ENCODE measurements around the gene MEG3.

Gene MEG3

DNA sequence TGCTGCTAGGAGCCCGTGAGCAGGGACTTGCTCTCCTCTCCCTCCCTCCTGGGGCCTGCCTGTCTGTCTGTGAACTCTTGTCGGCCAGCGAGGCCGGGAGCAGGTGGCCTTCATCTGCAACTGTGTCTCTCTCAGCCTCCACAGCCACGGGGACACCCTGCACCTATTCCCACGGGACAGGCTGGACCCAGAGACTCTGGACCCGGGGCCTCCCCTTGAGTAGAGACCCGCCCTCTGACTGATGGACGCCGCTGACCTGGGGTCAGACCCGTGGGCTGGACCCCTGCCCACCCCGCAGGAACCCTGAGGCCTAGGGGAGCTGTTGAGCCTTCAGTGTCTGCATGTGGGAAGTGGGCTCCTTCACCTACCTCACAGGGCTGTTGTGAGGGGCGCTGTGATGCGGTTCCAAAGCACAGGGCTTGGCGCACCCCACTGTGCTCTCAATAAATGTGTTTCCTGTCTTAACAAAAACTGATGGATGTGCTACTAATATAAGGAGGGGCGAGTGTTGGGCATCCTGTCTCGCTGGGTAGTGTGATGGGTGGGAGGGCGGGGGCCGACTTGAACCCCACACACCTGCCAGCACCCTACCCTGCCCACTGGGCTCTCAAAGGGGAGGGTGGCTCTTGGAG lies 34.8 kb downstream of the MEG3 start:
- Histone ChIP-seq H3K36me3 (ENCODE audit: insufficient read depth, low read length) (peaks cover 10% of the 10 kb centered on the region), H2AFZ (ENCODE audit: low read length, unreplicated experiment) (no peak overlapping the region), H3K4me1 (ENCODE audit: control insufficient read depth, insufficient read depth, low read length, unreplicated experiment) (peaks cover 5% of the 10 kb centered on the region), H3K27me3 (ENCODE audit: insufficient read depth, low read length) (no peaks in the 10 kb centered on the region), H3K27ac (ENCODE audit: low read depth, low read length) (no peak overlapping the region), H3K4me3 (ENCODE audit: low read depth, low read length) (no peak overlapping the region), H3K79me2 (ENCODE audit: control insufficient read depth, insufficient read depth, low read length, unreplicated experiment) (peaks cover 27% of the 10 kb centered on the region)

DNA sequence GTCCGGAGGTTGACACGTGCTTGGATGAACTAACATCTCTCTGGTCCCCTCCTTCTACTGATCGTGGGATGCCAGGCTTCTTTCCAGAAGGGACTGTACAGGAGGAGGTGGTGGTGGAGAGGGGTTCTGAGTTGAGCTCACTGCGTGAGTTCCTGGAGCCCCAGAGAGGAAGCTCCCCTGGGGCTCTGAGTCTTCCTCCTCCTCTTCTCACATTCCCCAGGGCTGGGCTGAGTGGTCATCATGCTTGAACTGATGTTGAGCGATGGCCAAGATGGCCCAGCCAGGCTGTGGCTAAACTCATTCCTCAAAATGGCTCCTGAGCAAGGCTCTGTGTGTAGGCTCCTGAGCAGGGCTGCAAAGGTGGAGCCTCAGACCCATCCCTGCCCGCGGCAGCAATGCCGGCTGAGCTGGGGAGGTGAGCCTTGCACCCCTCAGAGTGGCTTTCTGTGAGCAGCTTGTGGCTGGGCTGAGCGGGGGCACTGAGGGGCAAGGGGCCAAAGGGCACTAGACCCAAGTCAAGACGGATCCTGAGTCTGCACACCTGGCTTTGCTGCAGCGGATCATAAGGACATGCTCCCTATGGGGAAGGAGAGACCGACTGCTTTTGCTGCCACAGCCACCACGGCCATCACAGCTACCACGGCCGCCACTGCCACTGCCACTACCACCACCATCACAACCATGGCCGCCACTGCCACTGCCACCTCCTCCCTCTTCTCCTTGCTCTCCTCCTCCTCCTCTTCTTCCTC lies 35.4 kb downstream of the MEG3 start:
- H3K27ac ChIP-seq (ENCODE audit: low read depth, low read length), result no peak overlapping the region
- peaks cover 5% of the 10 kb centered on the region for H3K4me1 ChIP-seq (ENCODE audit: control insufficient read depth, insufficient read depth, low read length, unreplicated experiment)
- no peak overlapping the region for H3K4me3 ChIP-seq (ENCODE audit: low read depth, low read length)
- no peaks in the 10 kb centered on the region for H3K27me3 ChIP-seq (ENCODE audit: insufficient read depth, low read length)
- H3K36me3 ChIP-seq (ENCODE audit: insufficient read depth, low read length), result peaks cover 10% of the 10 kb centered on the region
- H2AFZ ChIP-seq (ENCODE audit: low read length, unreplicated experiment), result no peak overlapping the region
- peaks cover 24% of the 10 kb centered on the region for H3K79me2 ChIP-seq (ENCODE audit: control insufficient read depth, insufficient read depth, low read length, unreplicated experiment)

DNA sequence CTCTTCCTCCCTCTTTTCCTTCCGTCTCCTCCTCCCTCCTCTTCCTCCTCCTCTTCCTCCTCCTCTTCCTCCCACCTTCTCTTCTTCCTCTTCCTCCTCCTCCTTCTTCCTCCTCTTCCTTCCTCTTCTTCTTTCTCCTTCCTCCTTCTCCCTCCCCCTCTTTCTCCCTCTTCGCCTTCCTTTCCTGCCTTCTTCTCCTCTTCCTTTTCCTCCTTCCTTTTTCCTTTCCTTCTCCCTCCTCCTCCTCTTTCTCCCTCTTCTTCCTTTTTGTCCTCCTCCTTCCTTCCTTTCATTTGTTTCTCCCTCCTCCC lies 36.0 kb downstream of the MEG3 start:
- Histone ChIP-seq H3K4me3 (ENCODE audit: low read depth, low read length) (no peak overlapping the region), H3K27me3 (ENCODE audit: insufficient read depth, low read length) (no peaks in the 10 kb centered on the region), H2AFZ (ENCODE audit: low read length, unreplicated experiment) (no peak overlapping the region), H3K36me3 (ENCODE audit: insufficient read depth, low read length) (peaks cover 10% of the 10 kb centered on the region), H3K4me1 (ENCODE audit: control insufficient read depth, insufficient read depth, low read length, unreplicated experiment) (peaks cover 5% of the 10 kb centered on the region), H3K27ac (ENCODE audit: low read depth, low read length) (no peak overlapping the region), H3K79me2 (ENCODE audit: control insufficient read depth, insufficient read depth, low read length, unreplicated experiment) (peaks cover 22% of the 10 kb centered on the region)

DNA sequence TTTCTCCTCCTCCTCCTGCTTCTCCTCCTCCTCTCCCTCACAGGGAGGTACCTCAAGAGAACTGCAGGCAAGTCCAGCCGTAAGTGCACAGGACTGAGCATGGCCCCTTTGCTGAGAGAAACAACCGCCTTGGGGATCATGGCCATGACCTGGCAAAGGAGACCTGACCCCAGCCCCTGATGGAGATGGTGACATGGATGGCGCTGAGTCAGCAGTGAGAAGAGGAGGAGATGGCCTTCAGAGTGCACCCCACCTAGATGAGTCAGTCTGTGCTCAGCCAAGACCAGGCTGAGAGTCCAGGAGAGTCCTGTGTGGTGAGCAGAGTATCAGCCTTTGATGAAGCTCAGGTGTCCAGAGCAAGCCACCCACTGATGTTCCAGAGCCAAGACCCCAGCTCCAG lies 36.4 kb downstream of the MEG3 start:
- Histone ChIP-seq H3K79me2 (ENCODE audit: control insufficient read depth, insufficient read depth, low read length, unreplicated experiment) (peaks cover 19% of the 10 kb centered on the region), H3K27ac (ENCODE audit: low read depth, low read length) (no peak overlapping the region), H2AFZ (ENCODE audit: low read length, unreplicated experiment) (no peak overlapping the region), H3K4me3 (ENCODE audit: low read depth, low read length) (no peak overlapping the region), H3K4me1 (ENCODE audit: control insufficient read depth, insufficient read depth, low read length, unreplicated experiment) (peaks cover 5% of the 10 kb centered on the region), H3K36me3 (ENCODE audit: insufficient read depth, low read length) (peaks cover 10% of the 10 kb centered on the region), H3K27me3 (ENCODE audit: insufficient read depth, low read length) (no peaks in the 10 kb centered on the region)

DNA sequence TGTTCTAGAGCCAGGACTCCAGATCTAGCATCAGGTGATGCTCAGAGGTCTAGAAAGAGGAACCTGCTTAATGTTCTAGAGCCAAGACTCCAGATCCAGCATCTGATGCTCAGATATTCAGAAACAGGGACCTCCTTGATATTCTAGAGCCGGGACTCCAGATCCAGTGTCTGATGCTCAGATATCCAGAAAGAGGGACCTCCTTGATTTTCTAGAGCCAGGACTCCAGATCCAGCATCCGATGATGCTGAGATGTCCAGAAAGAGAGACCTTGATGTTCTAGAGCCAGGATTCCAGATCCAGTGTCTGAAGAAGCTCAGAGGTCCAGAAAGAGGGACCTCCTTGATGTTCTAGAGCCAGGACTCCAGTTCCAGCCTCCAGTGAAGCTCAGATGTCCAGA lies 36.9 kb downstream of the MEG3 start:
- Histone ChIP-seq H2AFZ (ENCODE audit: low read length, unreplicated experiment) (no peak overlapping the region), H3K79me2 (ENCODE audit: control insufficient read depth, insufficient read depth, low read length, unreplicated experiment) (peaks cover 15% of the 10 kb centered on the region), H3K27me3 (ENCODE audit: insufficient read depth, low read length) (no peaks in the 10 kb centered on the region), H3K4me1 (ENCODE audit: control insufficient read depth, insufficient read depth, low read length, unreplicated experiment) (peaks cover 5% of the 10 kb centered on the region), H3K4me3 (ENCODE audit: low read depth, low read length) (no peak overlapping the region), H3K27ac (ENCODE audit: low read depth, low read length) (no peak overlapping the region), H3K36me3 (ENCODE audit: insufficient read depth, low read length) (peaks cover 10% of the 10 kb centered on the region)

DNA sequence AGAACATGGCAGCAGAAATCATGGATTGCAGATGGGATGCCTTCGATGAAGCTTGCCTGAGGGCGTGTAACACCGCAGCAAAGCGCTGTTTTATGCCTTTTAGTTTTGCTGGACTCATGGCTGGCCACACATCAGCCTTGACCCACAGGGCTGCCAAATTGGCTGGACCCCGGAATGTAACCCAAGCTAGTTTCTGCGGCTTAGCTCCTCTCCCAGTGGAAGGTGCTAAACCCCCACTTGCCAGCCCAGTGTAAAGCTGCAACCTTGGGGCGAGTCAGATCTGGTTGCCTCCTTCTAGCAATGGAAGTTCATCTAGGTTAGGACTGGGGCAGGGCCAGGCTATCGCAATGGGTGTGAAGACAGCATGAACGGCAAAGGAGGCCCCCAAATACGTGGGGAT lies 38.3 kb downstream of the MEG3 start:
- H2AFZ ChIP-seq (ENCODE audit: low read length, unreplicated experiment), result no peak overlapping the region
- H3K36me3 ChIP-seq (ENCODE audit: insufficient read depth, low read length), result peaks cover 10% of the 10 kb centered on the region

DNA sequence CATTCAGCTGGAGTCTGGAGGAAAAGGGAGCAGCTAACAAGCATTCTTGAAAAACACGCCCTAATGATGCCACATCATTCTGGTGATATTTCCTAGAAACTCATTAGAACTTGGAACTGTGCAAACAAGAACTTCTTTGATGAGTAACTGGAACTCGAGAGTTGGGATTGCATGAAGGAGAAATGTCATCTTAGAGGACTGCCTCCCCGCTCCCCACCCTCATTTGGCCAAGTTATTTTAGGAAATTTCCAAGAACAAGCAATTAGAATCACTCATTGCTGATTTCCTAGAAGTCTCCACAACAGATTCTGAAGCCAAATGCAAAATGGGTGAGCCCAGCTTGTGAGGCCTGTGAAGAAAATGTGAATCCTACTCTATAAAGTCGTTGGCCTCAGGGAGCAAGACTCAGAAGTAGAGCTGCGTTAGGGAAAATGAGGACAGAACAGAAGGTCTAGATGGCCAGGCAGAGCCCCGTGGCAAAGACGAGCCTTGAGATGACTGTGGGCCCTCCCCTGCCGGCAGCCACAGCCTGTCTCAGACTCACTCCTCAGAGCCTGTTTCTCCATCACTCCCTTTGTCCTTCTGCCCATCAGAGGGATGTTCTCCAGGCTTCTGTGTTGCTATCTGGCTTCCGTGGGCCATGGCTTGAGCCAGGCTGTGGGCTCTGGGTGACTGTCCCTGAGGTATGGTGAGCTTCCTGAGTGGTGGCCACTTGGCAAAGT lies 39.2 kb downstream of the MEG3 start:
- Histone ChIP-seq H2AFZ (ENCODE audit: low read length, unreplicated experiment) (no peak overlapping the region), H3K27me3 (ENCODE audit: insufficient read depth, low read length) (no peaks in the 10 kb centered on the region)

More for the DNA sequence above, 38.3 kb downstream of the MEG3 start:
- Histone ChIP-seq H3K4me3 (ENCODE audit: low read depth, low read length) (no peak overlapping the region), H3K27ac (ENCODE audit: low read depth, low read length) (no peak overlapping the region), H3K4me1 (ENCODE audit: control insufficient read depth, insufficient read depth, low read length, unreplicated experiment) (peaks cover 5% of the 10 kb centered on the region), H3K27me3 (ENCODE audit: insufficient read depth, low read length) (no peaks in the 10 kb centered on the region), H3K79me2 (ENCODE audit: control insufficient read depth, insufficient read depth, low read length, unreplicated experiment) (peaks cover 12% of the 10 kb centered on the region)

DNA sequence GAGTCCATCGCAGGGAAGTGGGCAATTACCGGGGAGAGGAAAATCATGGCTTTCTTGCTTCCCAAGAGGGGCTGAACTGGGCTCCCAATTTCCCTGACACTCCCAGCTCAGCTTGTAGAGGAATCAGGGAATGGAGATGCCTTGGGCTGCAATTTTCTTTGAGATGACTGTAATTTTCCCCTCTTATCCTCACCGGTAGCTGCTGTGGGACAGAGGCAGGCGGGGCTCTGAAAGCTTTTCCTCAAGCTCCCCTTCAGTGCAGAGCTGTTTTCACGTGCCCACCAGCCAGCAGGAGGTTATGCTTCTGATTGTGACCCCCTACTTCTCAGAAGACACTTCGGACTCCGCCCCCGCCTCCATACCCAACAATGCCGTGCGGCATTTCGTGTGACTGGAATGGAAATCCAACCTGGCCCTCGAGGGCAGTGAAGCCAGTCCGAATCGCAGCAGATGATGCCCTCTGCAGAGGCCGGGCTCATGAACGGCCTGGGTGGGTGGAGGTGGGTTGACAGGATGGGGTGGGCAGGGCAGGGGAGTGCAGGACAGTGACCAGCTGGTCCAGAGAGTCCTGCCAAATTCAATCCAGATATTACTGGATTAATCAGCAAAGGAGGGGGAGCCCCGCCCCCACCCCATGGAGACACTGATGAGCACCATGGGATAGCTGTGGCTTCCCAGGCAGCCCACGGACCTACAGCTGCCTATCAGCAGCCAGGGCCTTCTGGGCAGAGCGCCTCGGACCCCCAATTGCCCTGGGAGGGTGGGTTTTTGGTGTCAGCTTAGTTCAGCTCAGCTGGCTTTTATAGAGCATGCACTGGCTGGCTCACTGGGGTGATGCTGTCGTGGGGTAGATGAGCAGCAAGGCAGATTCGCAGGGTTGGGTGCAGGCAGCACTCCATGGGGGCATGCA lies 40.0 kb downstream of the MEG3 start:
- peaks cover 4% of the 10 kb centered on the region for H3K79me2 ChIP-seq (ENCODE audit: control insufficient read depth, insufficient read depth, low read length, unreplicated experiment)
- no peak overlapping the region for H2AFZ ChIP-seq (ENCODE audit: low read length, unreplicated experiment)
- peaks cover 5% of the 10 kb centered on the region for H3K4me1 ChIP-seq (ENCODE audit: control insufficient read depth, insufficient read depth, low read length, unreplicated experiment)
- H3K27me3 ChIP-seq (ENCODE audit: insufficient read depth, low read length), result no peaks in the 10 kb centered on the region
- H3K27ac ChIP-seq (ENCODE audit: low read depth, low read length), result no peak overlapping the region
- H3K4me3 ChIP-seq (ENCODE audit: low read depth, low read length), result no peak overlapping the region
- peaks cover 10% of the 10 kb centered on the region for H3K36me3 ChIP-seq (ENCODE audit: insufficient read depth, low read length)

More for the DNA sequence above, 39.2 kb downstream of the MEG3 start:
- H3K4me3 ChIP-seq (ENCODE audit: low read depth, low read length), result no peak overlapping the region
- peaks cover 10% of the 10 kb centered on the region for H3K36me3 ChIP-seq (ENCODE audit: insufficient read depth, low read length)
- H3K4me1 ChIP-seq (ENCODE audit: control insufficient read depth, insufficient read depth, low read length, unreplicated experiment), result peaks cover 5% of the 10 kb centered on the region
- no peak overlapping the region for H3K27ac ChIP-seq (ENCODE audit: low read depth, low read length)
- peaks cover 9% of the 10 kb centered on the region for H3K79me2 ChIP-seq (ENCODE audit: control insufficient read depth, insufficient read depth, low read length, unreplicated experiment)

DNA sequence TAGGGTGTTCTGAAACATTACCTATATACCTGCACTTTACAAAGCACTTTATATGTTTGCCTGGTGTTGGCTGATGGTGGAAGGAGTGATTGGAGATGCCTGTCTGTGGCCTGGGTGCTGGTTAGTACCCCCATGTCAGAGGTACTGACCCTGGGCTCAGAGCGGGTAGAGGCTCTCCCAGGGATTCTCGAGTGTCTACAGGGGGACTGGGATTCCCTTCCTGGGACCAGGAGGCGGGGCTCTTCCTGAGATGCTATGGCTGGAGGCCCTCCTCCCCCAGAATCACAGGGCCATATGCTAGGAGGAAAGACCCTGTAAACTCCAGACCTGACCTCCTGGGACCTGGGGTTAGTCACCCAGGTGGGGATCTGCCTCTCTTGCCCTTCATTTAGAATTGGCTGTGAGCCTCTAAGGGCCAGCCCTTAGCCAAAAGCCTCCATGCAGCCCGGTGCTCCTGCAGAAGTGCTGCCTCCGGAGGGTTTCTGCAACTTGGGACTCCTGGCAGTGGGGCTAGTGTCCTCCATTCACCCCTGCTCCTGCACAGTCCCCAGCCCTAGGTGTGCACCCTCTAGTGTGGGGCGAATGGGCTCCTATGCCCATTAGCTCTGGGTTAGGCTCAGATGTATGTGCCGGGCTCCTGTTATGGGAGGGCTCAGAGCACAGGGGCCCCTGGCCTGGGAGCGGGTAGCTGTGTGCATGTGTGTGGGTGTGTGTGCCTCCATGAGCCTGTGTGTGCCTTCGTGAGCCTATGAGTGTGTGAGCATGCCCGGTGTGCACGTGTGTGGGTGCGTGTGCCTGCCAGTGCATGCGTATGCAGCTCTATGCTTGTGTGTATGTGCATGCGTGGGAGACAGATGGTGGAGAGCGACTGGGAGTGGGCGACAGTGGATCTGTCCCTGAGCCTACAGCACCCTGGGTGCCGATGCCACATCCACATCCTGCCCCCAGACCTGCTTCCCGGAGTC lies 41.0 kb downstream of the MEG3 start:
- peaks cover 4% of the 10 kb centered on the region for H3K79me2 ChIP-seq (ENCODE audit: control insufficient read depth, insufficient read depth, low read length, unreplicated experiment)
- H3K36me3 ChIP-seq (ENCODE audit: insufficient read depth, low read length), result peaks cover 13% of the 10 kb centered on the region

More for the DNA sequence above, 41.0 kb downstream of the MEG3 start:
- Histone ChIP-seq H3K4me3 (ENCODE audit: low read depth, low read length) (no peak overlapping the region), H3K27me3 (ENCODE audit: insufficient read depth, low read length) (no peaks in the 10 kb centered on the region), H3K4me1 (ENCODE audit: control insufficient read depth, insufficient read depth, low read length, unreplicated experiment) (peaks cover 5% of the 10 kb centered on the region), H3K27ac (ENCODE audit: low read depth, low read length) (no peak overlapping the region), H2AFZ (ENCODE audit: low read length, unreplicated experiment) (no peak overlapping the region)
